ENCODE measurements around the gene CCDC102B.

DNA sequence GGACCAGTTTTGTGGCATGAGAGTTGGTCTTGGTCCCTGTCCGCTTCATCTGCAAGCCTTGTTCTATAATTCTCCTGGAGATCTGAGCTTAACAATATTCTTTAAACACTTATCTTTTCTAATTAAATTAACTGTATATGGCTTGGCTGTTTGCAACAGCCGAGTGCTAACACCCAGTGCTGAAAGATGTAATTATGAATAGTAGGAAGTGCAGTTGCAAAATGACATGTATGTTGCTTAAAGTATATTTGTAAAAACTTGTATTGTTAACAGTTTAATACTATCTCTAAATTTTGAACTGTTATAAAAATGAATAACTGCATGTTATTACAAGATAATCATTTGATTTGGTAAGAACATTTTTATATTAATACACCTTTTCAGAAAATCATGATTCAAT lies 45.1 kb downstream of the CCDC102B start:
- TF ChIP-seq, protein P1, sequence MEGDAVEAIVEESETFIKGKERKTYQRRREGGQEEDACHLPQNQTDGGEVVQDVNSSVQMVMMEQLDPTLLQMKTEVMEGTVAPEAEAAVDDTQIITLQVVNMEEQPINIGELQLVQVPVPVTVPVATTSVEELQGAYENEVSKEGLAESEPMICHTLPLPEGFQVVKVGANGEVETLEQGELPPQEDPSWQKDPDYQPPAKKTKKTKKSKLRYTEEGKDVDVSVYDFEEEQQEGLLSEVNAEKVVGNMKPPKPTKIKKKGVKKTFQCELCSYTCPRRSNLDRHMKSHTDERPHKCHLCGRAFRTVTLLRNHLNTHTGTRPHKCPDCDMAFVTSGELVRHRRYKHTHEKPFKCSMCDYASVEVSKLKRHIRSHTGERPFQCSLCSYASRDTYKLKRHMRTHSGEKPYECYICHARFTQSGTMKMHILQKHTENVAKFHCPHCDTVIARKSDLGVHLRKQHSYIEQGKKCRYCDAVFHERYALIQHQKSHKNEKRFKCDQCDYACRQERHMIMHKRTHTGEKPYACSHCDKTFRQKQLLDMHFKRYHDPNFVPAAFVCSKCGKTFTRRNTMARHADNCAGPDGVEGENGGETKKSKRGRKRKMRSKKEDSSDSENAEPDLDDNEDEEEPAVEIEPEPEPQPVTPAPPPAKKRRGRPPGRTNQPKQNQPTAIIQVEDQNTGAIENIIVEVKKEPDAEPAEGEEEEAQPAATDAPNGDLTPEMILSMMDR (IDR thresholded peaks at IDR 0.05), result no peak
- TF ChIP-seq EP300 (IDR thresholded peaks at IDR 0.05), result no peak
- no peak for TF ChIP-seq POLR2A (IDR thresholded peaks at IDR 0.05)
